ENCODE measurements around the gene CADM2. TPM values are rescaled to one million over a fixed set of nuclear protein-coding genes. Genes with fewer than 3 reads are reported as not detected.

Gene CADM2
- total and polyA plus RNA-seq, 12 donors: 0.12 to 3.0 (median 0.62) TPM

GRCh38 chr3:85539232-85539631, 580.4 kb downstream of the CADM2 start:
- intact Hi-C loops (cut with DNase I): no loop called here
- TF ChIP-seq, protein P1, sequence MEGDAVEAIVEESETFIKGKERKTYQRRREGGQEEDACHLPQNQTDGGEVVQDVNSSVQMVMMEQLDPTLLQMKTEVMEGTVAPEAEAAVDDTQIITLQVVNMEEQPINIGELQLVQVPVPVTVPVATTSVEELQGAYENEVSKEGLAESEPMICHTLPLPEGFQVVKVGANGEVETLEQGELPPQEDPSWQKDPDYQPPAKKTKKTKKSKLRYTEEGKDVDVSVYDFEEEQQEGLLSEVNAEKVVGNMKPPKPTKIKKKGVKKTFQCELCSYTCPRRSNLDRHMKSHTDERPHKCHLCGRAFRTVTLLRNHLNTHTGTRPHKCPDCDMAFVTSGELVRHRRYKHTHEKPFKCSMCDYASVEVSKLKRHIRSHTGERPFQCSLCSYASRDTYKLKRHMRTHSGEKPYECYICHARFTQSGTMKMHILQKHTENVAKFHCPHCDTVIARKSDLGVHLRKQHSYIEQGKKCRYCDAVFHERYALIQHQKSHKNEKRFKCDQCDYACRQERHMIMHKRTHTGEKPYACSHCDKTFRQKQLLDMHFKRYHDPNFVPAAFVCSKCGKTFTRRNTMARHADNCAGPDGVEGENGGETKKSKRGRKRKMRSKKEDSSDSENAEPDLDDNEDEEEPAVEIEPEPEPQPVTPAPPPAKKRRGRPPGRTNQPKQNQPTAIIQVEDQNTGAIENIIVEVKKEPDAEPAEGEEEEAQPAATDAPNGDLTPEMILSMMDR (IDR thresholded peaks at IDR 0.05): no peak
- no peak overlapping the region for H3K4me3 ChIP-seq
- no peaks in the 10 kb centered on the region for H3K4me1 ChIP-seq
- H3K9me3 ChIP-seq: peaks cover 0 to 8% (median 0%) of the 10 kb centered on the region in 11 donors
- no peak for DNase-seq
- no peaks in the 10 kb centered on the region for H3K36me3 ChIP-seq
- no peak for ATAC-seq
- 65 to 78% methylated on average over 1 of the region's 1 CpG for WGBS, 2 donors
- no peak overlapping the region for H3K27ac ChIP-seq
- no peaks in the 10 kb centered on the region for H3K27me3 ChIP-seq

DNA sequence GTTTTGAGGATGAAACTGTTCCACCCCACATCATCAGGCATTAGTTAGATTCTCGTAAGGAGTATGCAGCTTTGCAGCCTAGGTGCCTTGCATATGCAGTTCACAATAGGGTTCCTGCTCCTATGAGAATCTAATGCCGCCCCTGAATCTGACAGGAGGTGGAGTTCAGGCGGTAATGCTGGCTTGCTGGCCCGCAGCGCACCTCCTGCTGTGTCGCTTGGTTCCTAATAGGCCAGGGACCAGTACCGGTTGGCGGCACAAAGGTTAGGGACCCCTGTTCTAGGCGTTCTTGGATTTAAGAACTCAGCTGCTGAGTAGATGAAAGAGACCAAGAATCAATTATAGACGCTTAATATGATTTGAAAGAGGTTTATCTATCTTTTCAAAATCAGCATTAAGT, 595.4 kb downstream of the CADM2 start:
- intact Hi-C loops (cut with DNase I): no loop called here
- Histone ChIP-seq H3K9me3 (no peaks in the 10 kb centered on the region), H3K36me3 (no peaks in the 10 kb centered on the region), H3K4me1 (no peaks in the 10 kb centered on the region), H3K27me3 (no peaks in the 10 kb centered on the region), H3K27ac (no peak overlapping the region), H3K4me3 (no peak overlapping the region)
- 60 to 61% methylated on average over 10 of the region's 10 CpGs for WGBS, 2 donors
- no peak for DNase-seq
- TF ChIP-seq, protein P1 (IDR thresholded peaks at IDR 0.05): no peak
- ATAC-seq: no peak

DNA sequence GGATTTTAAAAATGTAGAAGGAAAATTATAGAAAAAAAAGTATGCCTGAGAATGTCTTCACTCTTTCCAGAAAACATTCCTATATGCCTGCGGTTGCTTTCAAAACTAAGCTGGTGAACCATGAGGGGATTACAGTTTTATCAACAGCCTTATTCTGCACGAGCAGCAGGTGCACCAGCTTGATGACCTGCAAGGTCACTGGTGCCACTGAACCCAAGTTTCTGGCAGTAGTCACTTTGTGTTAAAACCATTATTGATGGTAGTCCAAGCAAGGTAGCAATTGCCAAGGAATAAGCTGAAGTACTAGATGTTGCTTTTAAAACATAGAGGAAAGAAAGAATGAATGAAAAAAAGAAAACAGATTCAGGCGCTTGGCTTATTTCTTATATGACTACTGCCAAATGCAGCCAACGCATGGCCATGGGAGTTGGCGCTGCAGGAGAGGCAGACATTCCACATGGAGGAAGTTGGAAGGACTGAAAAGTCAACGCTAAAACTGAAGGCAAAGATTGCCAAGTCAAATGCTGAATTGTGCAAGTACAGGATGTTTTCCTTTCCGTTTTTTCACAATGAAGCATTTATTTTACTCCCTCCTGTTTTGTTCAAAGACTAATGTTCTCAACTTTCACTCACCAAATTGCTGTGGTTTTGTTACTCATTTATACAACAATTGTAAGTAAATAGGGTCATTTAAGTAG, 601.4 kb downstream of the CADM2 start:
- no peak overlapping the region for H3K27ac ChIP-seq
- no peak overlapping the region for H3K4me3 ChIP-seq
- 39 to 46% methylated on average over 7 of the region's 7 CpGs for WGBS, 2 donors
- intact Hi-C loops (cut with DNase I): no loop called here
- H3K36me3 ChIP-seq: no peaks in the 10 kb centered on the region
- H3K4me1 ChIP-seq: peaks cover 0 to 8% (median 0%) of the 10 kb centered on the region in 9 donors
- TF ChIP-seq, protein P1 (IDR thresholded peaks at IDR 0.05): no peak
- ATAC-seq: peak in 5 of 8 donors; percentile 55 to 76 (median 63)
- H3K9me3 ChIP-seq: no peaks in the 10 kb centered on the region
- DNase-seq: peak in 1 of 2 donors; percentile 19
- no peaks in the 10 kb centered on the region for H3K27me3 ChIP-seq

- TF ChIP-seq, protein P1 (IDR thresholded peaks at IDR 0.05): peak; percentile 34 to 75 (median 59)
- intact Hi-C loops (cut with DNase I): no loop called here
- ATAC-seq (no peak), DNase-seq (peak in 1 of 2 donors; percentile 6)
- H3K9me3 ChIP-seq: no peaks in the 10 kb centered on the region
- H3K36me3 ChIP-seq: no peaks in the 10 kb centered on the region
- no peaks in the 10 kb centered on the region for H3K27me3 ChIP-seq
- no peak overlapping the region for H3K27ac ChIP-seq
- 3 to 6% methylated on average over 5 of the region's 5 CpGs for WGBS, 2 donors
- no peak overlapping the region for H3K4me3 ChIP-seq
- H3K4me1 ChIP-seq: no peaks in the 10 kb centered on the region
These were observed 608.4 kb downstream of the CADM2 start for GRCh38 chr3:85567071-85567676.
